ENCODE measurements around the gene ATP6V1G2. TPM values are rescaled to one million over a fixed set of nuclear protein-coding genes. Genes with fewer than 3 reads are reported as not detected.

Gene ATP6V1G2
- total RNA-seq, 2 experiments from 2014 or later, result 3.8 to 14.1 TPM

- peaks cover 78% of the 10 kb centered on the region for H3K4me1 ChIP-seq (ENCODE audit: insufficient read depth, low read length, poor library complexity, severe bottlenecking)
- peak overlapping the region; percentile 87 for H3K4me3 ChIP-seq (ENCODE audit: low read depth, low read length, poor library complexity, severe bottlenecking)
- H4K20me1 ChIP-seq (ENCODE audit: insufficient read depth, low read length), result no peaks in the 10 kb centered on the region
- H3K36me3 ChIP-seq (ENCODE audit: insufficient read depth, low read length), result peaks cover 13% of the 10 kb centered on the region; the same call in 1 of the 2 replicates
- no peak for DNase-seq (ENCODE audit: low spot score)
- intact Hi-C loops (cut with micrococcal nuclease; ENCODE audit: unreplicated experiment), result loop anchor here (1.0 to 10.0 kb wide), 4 partner anchors 16 to 177 kb away; partner anchors contain the start of genes MICA and NFKBIL1
- H3K27ac ChIP-seq (ENCODE audit: low read depth, low read length, poor library complexity, severe bottlenecking), result peak overlapping the region; percentile 86
- H3K79me2 ChIP-seq (ENCODE audit: insufficient read depth, low read depth, low read length), result peaks cover 11% of the 10 kb centered on the region; the same call in 1 of the 2 replicates
- peak overlapping the region; percentile 12; the same call in 1 of the 2 replicates for H2AFZ ChIP-seq (ENCODE audit: low read length)
- ChIA-PET POLR2A (interaction anchor here (0.5 to 6.0 kb wide), 7 partner anchors 11 to 71 kb away, joined by 3 to 49 read pairs (median 5); partner anchors contain the start of genes BAG6, NCR3 and NFKBIL1), CTCF (ENCODE audit: unreplicated experiment) (interaction anchor here (0.6 to 4.4 kb wide), 5 partner anchors 11 to 25 kb away, joined by 3 to 27 read pairs (median 3); partner anchors contain the start of gene NCR3)
- TF ChIP-seq EZH2phosphoT487 (IDR thresholded peaks at IDR 0.05; ENCODE audit: borderline replicate concordance, low read depth, low read length), result no peak
- no peaks in the 10 kb centered on the region for H3K9me2 ChIP-seq (ENCODE audit: insufficient read depth, low read length)
- H3K4me2 ChIP-seq (ENCODE audit: low read length), result peak overlapping the region; percentile 88
- no peaks in the 10 kb centered on the region for H3K9me3 ChIP-seq (ENCODE audit: low read length)
- TSS peak; percentile 93 for BruUV-seq (replicated peaks)
These were observed 35.2 kb upstream of the ATP6V1G2 start for GRCh38 chr6:31581434-31582229.

GRCh38 chr6:31580807-31581433, 34.5 kb upstream of the ATP6V1G2 start:
- no TSS peak for BruUV-seq (replicated peaks)
- TF ChIP-seq EZH2phosphoT487 (IDR thresholded peaks at IDR 0.05; ENCODE audit: borderline replicate concordance, low read depth, low read length) (no peak), CTCF (conservative IDR thresholded peaks at IDR 0.05; ENCODE audit: low read length) (peak; percentile 93)
- Histone ChIP-seq H3K79me2 (ENCODE audit: insufficient read depth, low read depth, low read length) (peaks cover 13% of the 10 kb centered on the region; the same call in 1 of the 2 replicates), H3K36me3 (ENCODE audit: insufficient read depth, low read length) (peaks cover 13% of the 10 kb centered on the region; the same call in 1 of the 2 replicates), H3K4me3 (ENCODE audit: low read depth, low read length, poor library complexity, severe bottlenecking) (peak overlapping the region; percentile 87), H3K9me2 (ENCODE audit: insufficient read depth, low read length) (no peaks in the 10 kb centered on the region), H3K4me2 (ENCODE audit: low read length) (peak overlapping the region; percentile 88), H3K27ac (ENCODE audit: low read depth, low read length, poor library complexity, severe bottlenecking) (peak overlapping the region; percentile 86), H2AFZ (ENCODE audit: low read length) (peak overlapping the region; percentile 12; the same call in 1 of the 2 replicates), H3K4me1 (ENCODE audit: insufficient read depth, low read length, poor library complexity, severe bottlenecking) (peaks cover 78% of the 10 kb centered on the region), H3K9me3 (ENCODE audit: low read length) (no peaks in the 10 kb centered on the region), H4K20me1 (ENCODE audit: insufficient read depth, low read length) (no peaks in the 10 kb centered on the region)
- ChIA-PET POLR2A (interaction anchor here (0.8 to 6.0 kb wide), 3 partner anchors 11 to 16 kb away, joined by 5 to 49 read pairs (median 6); no protein-coding TSS in a partner anchor), CTCF (ENCODE audit: unreplicated experiment) (interaction anchor here (0.8 to 4.4 kb wide), 4 partner anchors 12 to 32 kb away, joined by 3 to 27 read pairs (median 3); partner anchors contain the start of gene NCR3)
- intact Hi-C loops (cut with micrococcal nuclease; ENCODE audit: unreplicated experiment), result loop anchor here (1.0 to 10.0 kb wide), 4 partner anchors 16 to 176 kb away; partner anchors contain the start of genes MICA and NFKBIL1
- DNase-seq (ENCODE audit: low spot score), result peak; percentile 89

GRCh38 chr6:31580438-31580740, 34.0 kb upstream of the ATP6V1G2 start:
- Histone ChIP-seq H3K79me2 (ENCODE audit: insufficient read depth, low read depth, low read length) (peaks cover 15% of the 10 kb centered on the region; the same call in 1 of the 2 replicates), H3K9me3 (ENCODE audit: low read length) (no peaks in the 10 kb centered on the region), H3K4me1 (ENCODE audit: insufficient read depth, low read length, poor library complexity, severe bottlenecking) (peaks cover 78% of the 10 kb centered on the region), H4K20me1 (ENCODE audit: insufficient read depth, low read length) (no peaks in the 10 kb centered on the region), H3K9me2 (ENCODE audit: insufficient read depth, low read length) (no peaks in the 10 kb centered on the region), H3K4me2 (ENCODE audit: low read length) (peak overlapping the region; percentile 88), H3K4me3 (ENCODE audit: low read depth, low read length, poor library complexity, severe bottlenecking) (peak overlapping the region; percentile 87), H2AFZ (ENCODE audit: low read length) (no peak overlapping the region), H3K36me3 (ENCODE audit: insufficient read depth, low read length) (peaks cover 13% of the 10 kb centered on the region; the same call in 1 of the 2 replicates), H3K27ac (ENCODE audit: low read depth, low read length, poor library complexity, severe bottlenecking) (no peak overlapping the region)
- intact Hi-C loops (cut with micrococcal nuclease; ENCODE audit: unreplicated experiment), result loop anchor here (10.0 kb wide), 1 partner anchor 176 kb away; the partner anchor contains the start of gene MICA
- DNase-seq (ENCODE audit: low spot score), result no peak
- TF ChIP-seq CTCF (conservative IDR thresholded peaks at IDR 0.05; ENCODE audit: low read length) (no peak), EZH2phosphoT487 (IDR thresholded peaks at IDR 0.05; ENCODE audit: borderline replicate concordance, low read depth, low read length) (no peak)
- ChIA-PET POLR2A (interaction anchor here (0.8 to 6.0 kb wide), 4 partner anchors 11 to 63 kb away, joined by 3 to 49 read pairs (median 6); no protein-coding TSS in a partner anchor), CTCF (ENCODE audit: unreplicated experiment) (interaction anchor here (1.3 to 4.4 kb wide), 2 partner anchors 17 to 32 kb away, joined by 3 to 27 read pairs; no protein-coding TSS in a partner anchor)
- BruUV-seq (replicated peaks), result no TSS peak

Data from OCI-LY7 (cell line).